ENCODE results near the gene POLE.

- no peak for TF ChIP-seq CTCF (IDR thresholded peaks at IDR 0.05 in 2 of 3, conservative IDR thresholded peaks at IDR 0.05 in 1 of 3; ENCODE audit: control insufficient read depth in 2 of 3, extremely low read depth in 1 of 3, insufficient read depth in 1 of 3, low read depth in 3 of 3, low read length in 3 of 3)
- TF ChIP-seq CEBPZ (IDR thresholded peaks at IDR 0.05; ENCODE audit: low read depth, low read length): no peak
- TF ChIP-seq SREBF1 (IDR thresholded peaks at IDR 0.05; ENCODE audit: low read length): no peak
Observed at GRCh38 chr12:132641811-132642650, 45.1 kb downstream of the POLE start.

Data from GM12878 (cell line).